HEK293 (cell line): ENCODE results near the gene UBIAD1.

ENCODE experiments used
- CTCF ChIA-PET: fragments of 350-600 bp; formaldehyde crosslinking; extraction: SDS; loops from one replicate; lab custom pipeline; 2021; ENCODE audit warnings: antibody characterized with exemption; lab: Yijun Ruan, JAX
- POLR2A ChIA-PET: fragments of 300-600 bp; formaldehyde crosslinking; extraction: SDS; loops from one replicate; lab custom pipeline; 2020; ENCODE audit warnings: antibody characterized with exemption, inconsistent platforms; lab: Yijun Ruan, JAX
- H3K27ac ChIP-seq: fragments of 200-500 bp; sonication (Bioruptor generic); 2 replicates; pipeline ENCODE4 v1.5.1; 2014; ENCODE audit warnings: low read depth, low read length, control low read depth, inconsistent platforms; ENCODE audit errors: extremely low read depth
- H3K36me3 ChIP-seq, 2 experiments: fragments of 200-500 bp in 1 of 2; sonication (Bioruptor generic) in 1 of 2; 1 replicate in 1 of 2; 2 replicates in 1 of 2; pipeline ENCODE4 v1.5.1; 2014 to 2017; ENCODE audit warnings: inconsistent platforms in 2 of 2, low read length in 2 of 2; ENCODE audit not compliant: control insufficient read depth in 2 of 2, insufficient read depth in 1 of 2
- H3K4me1 ChIP-seq: fragments of 200-500 bp; sonication (Bioruptor generic); 2 replicates; pipeline ENCODE4 v1.5.1; 2014; ENCODE audit warnings: mild to moderate bottlenecking, low read length, inconsistent platforms; ENCODE audit not compliant: control insufficient read depth, insufficient read depth
- H3K4me3 ChIP-seq: 2 replicates; pipeline ENCODE4 v1.5.1; 2011; ENCODE audit warnings: low read depth, mild to moderate bottlenecking, control low read depth, low read length, moderate library complexity
- H3K9me3 ChIP-seq: fragments of 200-500 bp; sonication (Bioruptor generic); 2 replicates; pipeline ENCODE4 v1.5.1; 2014; ENCODE audit warnings: low read depth, low read length, inconsistent platforms; ENCODE audit not compliant: control insufficient read depth, insufficient read depth
- BCL11B ChIP-seq: fragments of 450-650 bp; formaldehyde crosslinking; IDR thresholded peaks from 2 replicates; pipeline ENCODE4 v1.5.1; 2016; ENCODE audit warnings: low read depth, missing biosample characterization, missing genetic modification characterization
- EGR2 ChIP-seq: fragments of 450-650 bp; formaldehyde crosslinking; IDR thresholded peaks from 2 replicates; pipeline ENCODE4 v1.5.1; 2016; ENCODE audit warnings: low read depth, missing biosample characterization, missing genetic modification characterization
- MYNN ChIP-seq: fragments of 450-650 bp; formaldehyde crosslinking; IDR thresholded peaks from 2 replicates; pipeline ENCODE4 v1.5.1; 2016; ENCODE audit warnings: missing biosample characterization, missing genetic modification characterization, borderline replicate concordance
- PRDM1 ChIP-seq: fragments of 450-650 bp; formaldehyde crosslinking; IDR thresholded peaks from 2 replicates; pipeline ENCODE4; 2016; ENCODE audit warnings: missing biosample characterization, missing genetic modification characterization
- ZBTB21 ChIP-seq: fragments of 450-650 bp; formaldehyde crosslinking; IDR thresholded peaks from 2 replicates; pipeline ENCODE4 v1.5.1; 2017; ENCODE audit warnings: missing biosample characterization, missing genetic modification characterization
- ZNF132 ChIP-seq: fragments of 450-650 bp; formaldehyde crosslinking; IDR thresholded peaks from 2 replicates; pipeline ENCODE4 v1.5.1; 2017; ENCODE audit warnings: missing biosample characterization, missing genetic modification characterization, borderline replicate concordance
- ZNF138 ChIP-seq: fragments of 450-650 bp; formaldehyde crosslinking; IDR thresholded peaks from 2 replicates; pipeline ENCODE4 v1.5.1; 2016; ENCODE audit warnings: missing biosample characterization, missing genetic modification characterization, borderline replicate concordance
- ZNF26 ChIP-seq: fragments of 450-650 bp; formaldehyde crosslinking; IDR thresholded peaks from 2 replicates; pipeline ENCODE4 v1.5.1; 2016; ENCODE audit warnings: missing biosample characterization, missing genetic modification characterization
- ZNF292 ChIP-seq: fragments of 450-650 bp; formaldehyde crosslinking; IDR thresholded peaks from 2 replicates; pipeline ENCODE4 v1.5.1; 2016; ENCODE audit warnings: low read depth, missing biosample characterization, missing genetic modification characterization, borderline replicate concordance
- ZNF302 ChIP-seq: fragments of 450-650 bp; formaldehyde crosslinking; IDR thresholded peaks from 2 replicates; pipeline ENCODE4 v1.5.1; 2016; ENCODE audit warnings: missing biosample characterization, missing genetic modification characterization, low read depth
- ZNF423 ChIP-seq: fragments of 450-650 bp; formaldehyde crosslinking; IDR thresholded peaks from 2 replicates; pipeline ENCODE4 v1.5.1; 2016; ENCODE audit warnings: missing biosample characterization, missing genetic modification characterization
- ZNF48 ChIP-seq: fragments of 450-650 bp; formaldehyde crosslinking; IDR thresholded peaks from 2 replicates; pipeline ENCODE4 v1.5.1; 2016; ENCODE audit warnings: missing biosample characterization, missing genetic modification characterization
- ZNF529 ChIP-seq: fragments of 450-650 bp; formaldehyde crosslinking; IDR thresholded peaks from 2 replicates; pipeline ENCODE4 v1.5.1; 2017; ENCODE audit warnings: missing genetic modification characterization, missing biosample characterization; ENCODE audit not compliant: insufficient replicate concordance
- ZNF548 ChIP-seq: fragments of 450-650 bp; formaldehyde crosslinking; IDR thresholded peaks from 2 replicates; pipeline ENCODE4 v1.5.1; 2016; ENCODE audit warnings: missing biosample characterization, missing genetic modification characterization
- ZNF549 ChIP-seq: fragments of 450-650 bp; IDR thresholded peaks from 2 replicates; pipeline ENCODE4 v1.5.1; 2018; ENCODE audit warnings: missing biosample characterization, missing genetic modification characterization, mild to moderate bottlenecking, inconsistent platforms, moderate library complexity
- ZNF561 ChIP-seq: fragments of 450-650 bp; IDR thresholded peaks from 2 replicates; pipeline ENCODE4 v1.5.1; 2018; ENCODE audit warnings: missing biosample characterization, missing genetic modification characterization, borderline replicate concordance
- ZNF623 ChIP-seq: fragments of 450-650 bp; formaldehyde crosslinking; IDR thresholded peaks from 2 replicates; pipeline ENCODE4 v1.5.1; 2016; ENCODE audit warnings: missing biosample characterization, missing genetic modification characterization
- ZNF692 ChIP-seq: fragments of 450-650 bp; formaldehyde crosslinking; IDR thresholded peaks from 2 replicates; pipeline ENCODE4 v1.5.1; 2016; ENCODE audit warnings: missing biosample characterization, missing genetic modification characterization
- ZNF768 ChIP-seq: fragments of 450-650 bp; formaldehyde crosslinking; IDR thresholded peaks from 2 replicates; pipeline ENCODE4 v1.5.1; 2018; ENCODE audit warnings: missing biosample characterization, mild to moderate bottlenecking, missing genetic modification characterization
- ZNF777 ChIP-seq: fragments of 450-650 bp; formaldehyde crosslinking; IDR thresholded peaks from 2 replicates; pipeline ENCODE4 v1.5.1; 2017; ENCODE audit warnings: missing biosample characterization, missing genetic modification characterization, borderline replicate concordance

UBIAD1 gene

GRCh38 chr1:11248169-11248568 lies 24.8 kb upstream of the UBIAD1 start (continued):
- no peak for TF ChIP-seq ZNF692 (tag by site-specific recombination)
- no peak for TF ChIP-seq ZNF548
- no peak for TF ChIP-seq ZNF48 (tag by site-specific recombination)
- TF ChIP-seq ZNF26 (tag by site-specific recombination), result no peak
- TF ChIP-seq ZNF623 (tag by site-specific recombination), result no peak

- peaks cover 33 to 83% of the 10 kb centered on the region in 2 experiments for H3K36me3 ChIP-seq
Observed at GRCh38 chr1:11252538-11252937, 20.5 kb upstream of the UBIAD1 start.

GRCh38 chr1:11253226-11253625 lies 19.8 kb upstream of the UBIAD1 start:
- Histone ChIP-seq H3K27ac (no peak overlapping the region), H3K4me3 (no peak overlapping the region), H3K36me3 (peaks cover 39 to 83% of the 10 kb centered on the region in 2 experiments), H3K9me3 (no peaks in the 10 kb centered on the region), H3K4me1 (no peaks in the 10 kb centered on the region)
- TF ChIP-seq ZNF423 (tag by site-specific recombination), result no peak
- TF ChIP-seq ZNF292, result no peak
- no peak for TF ChIP-seq ZNF549 (tag by site-specific recombination)
- TF ChIP-seq PRDM1, result 0 out of 2 replicates have a peak, but pooled peaks have one; percentile 11
- no peak for TF ChIP-seq BCL11B (tag by site-specific recombination)
- ChIA-PET CTCF (interaction anchor here (0.6 to 2.8 kb wide), 2 partner anchors 11 to 73 kb away, joined by 3 to 10 read pairs; no protein-coding TSS in a partner anchor), POLR2A (interaction anchor here (2.8 kb wide), 1 partner anchor 9 kb away, joined by 11 read pairs; the partner anchor contains the start of gene MTOR)

More at GRCh38 chr1:11252538-11252937, 20.5 kb upstream of the UBIAD1 start:
- CTCF ChIA-PET, result interaction anchor here (0.6 kb wide), 1 partner anchor 73 kb away, joined by 3 read pairs; no protein-coding TSS in a partner anchor
- H3K27ac ChIP-seq, result no peak overlapping the region
- no peaks in the 10 kb centered on the region for H3K4me1 ChIP-seq
- H3K4me3 ChIP-seq, result no peak overlapping the region
- POLR2A ChIA-PET, result interaction anchor here (2.8 kb wide), 1 partner anchor 10 kb away, joined by 11 read pairs; the partner anchor contains the start of gene MTOR
- TF ChIP-seq ZNF768 (tag by site-specific recombination) (no peak), MYNN (tag by site-specific recombination) (no peak), EGR2 (tag by site-specific recombination) (no peak), ZNF561 (tag by site-specific recombination) (no peak), ZNF302 (tag by site-specific recombination) (no peak), ZNF138 (tag by site-specific recombination) (no peak), ZBTB21 (tag by site-specific recombination) (no peak), ZNF529 (tag by site-specific recombination) (no peak), ZNF777 (no peak), ZNF132 (tag by site-specific recombination) (no peak)
- TF ChIP-seq, all 188 proteins: peak for 0
- H3K9me3 ChIP-seq, result no peaks in the 10 kb centered on the region
